GM21528 (cell line): Measurements from ENCODE around the gene IL1B.

Experiments
- ATAC-seq: cut with Tn5 transposase; IDR thresholded peaks from one replicate; pipeline ENCODE4 v1.9.1; 2021; ENCODE audit warnings: mild to moderate bottlenecking, moderate library complexity; ENCODE audit not compliant: unreplicated experiment, low FRiP score

The IL1B gene

DNA sequence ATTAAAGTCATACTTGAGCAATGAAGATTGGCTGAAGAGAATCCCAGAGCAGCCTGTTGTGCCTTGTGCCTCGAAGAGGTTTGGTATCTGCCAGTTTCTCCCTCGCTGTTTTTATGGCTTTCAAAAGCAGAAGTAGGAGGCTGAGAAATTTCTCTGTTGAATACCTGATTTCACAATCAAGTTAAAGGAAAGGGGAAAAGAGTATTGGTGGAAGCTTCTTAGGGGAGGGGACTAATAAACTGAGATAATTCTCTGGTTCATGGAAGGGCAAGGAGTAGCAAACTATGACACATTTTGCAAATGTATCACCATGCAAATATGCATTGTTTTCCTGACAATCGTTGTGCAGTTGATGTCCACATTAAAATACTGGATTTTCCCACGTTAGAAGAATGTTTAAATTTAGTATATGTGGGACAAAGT lies at the start of gene IL1B:
Gene IL1B (minus strand): TSS at position 85 of the 423 bp plus-strand sequence. CDS start 550 bp downstream, outside the sequence.
- no peak for ATAC-seq

DNA sequence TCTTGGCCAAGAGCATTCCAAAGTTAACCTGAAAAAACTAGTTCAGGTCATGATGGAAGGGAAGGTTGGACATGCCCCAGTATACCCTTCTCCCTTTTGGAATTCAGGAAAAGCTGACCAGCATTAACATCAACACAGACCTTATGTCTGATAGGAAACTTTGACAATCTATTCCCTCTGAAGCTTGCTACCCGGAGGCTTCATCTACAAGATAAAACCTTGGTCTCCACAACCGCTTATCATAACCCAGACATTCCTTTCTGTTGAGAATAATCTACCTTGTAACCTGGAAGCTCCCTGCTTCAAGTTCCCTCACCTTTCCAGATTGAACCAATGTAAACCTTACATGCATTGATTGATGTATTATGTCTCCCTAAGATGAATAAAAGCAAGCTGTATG lies 49.7 kb upstream of the IL1B start:
- no peak for ATAC-seq

DNA sequence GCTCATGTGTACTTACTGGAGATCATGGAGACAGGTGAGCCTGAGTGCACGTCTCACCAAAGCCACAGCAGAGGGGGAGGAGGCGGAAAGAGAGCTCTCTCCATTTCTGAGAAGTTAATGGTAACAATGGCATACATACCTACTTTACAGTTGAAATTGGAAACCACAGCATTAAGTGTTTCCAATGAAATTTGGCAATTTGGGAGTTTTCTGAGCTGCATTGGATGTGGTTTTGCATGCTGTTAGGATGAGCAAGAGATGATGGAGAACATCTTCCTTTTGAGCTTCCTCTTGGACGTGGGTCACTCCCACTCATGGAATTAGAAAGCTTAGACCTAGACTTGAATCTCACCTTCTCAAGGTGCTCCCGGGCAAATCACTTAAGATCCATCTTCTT lies 48.9 kb upstream of the IL1B start:
- ATAC-seq: no peak

DNA sequence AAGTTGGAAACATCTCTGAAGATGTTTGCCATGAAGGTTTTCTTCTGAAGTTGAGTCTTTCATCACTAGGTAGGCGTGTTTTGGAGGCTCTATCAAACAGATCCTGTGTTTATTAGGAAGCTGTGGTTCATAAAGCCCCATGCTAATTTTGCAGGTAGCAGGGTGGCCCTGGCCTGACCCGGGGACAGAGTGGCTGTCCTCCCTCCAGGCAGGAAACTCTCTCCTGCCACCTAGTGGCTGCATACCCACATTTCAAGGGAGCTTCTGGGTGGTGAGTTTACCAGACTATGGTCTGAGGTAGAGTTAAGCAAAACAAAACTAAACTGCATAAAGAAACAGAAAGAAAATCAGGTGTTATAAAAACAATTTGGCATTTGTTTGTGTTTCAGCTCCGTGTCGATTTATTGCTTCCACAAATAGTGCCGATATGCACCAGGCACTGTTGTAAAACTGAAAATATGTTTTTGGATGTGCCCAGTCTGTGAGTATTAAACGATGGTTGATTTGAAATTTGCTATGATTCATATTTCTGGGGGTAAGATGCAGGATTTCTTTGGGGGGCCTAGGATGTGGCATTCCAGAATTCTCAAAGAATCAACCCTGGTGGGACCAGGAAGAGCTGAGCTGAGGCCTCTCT lies 48.4 kb upstream of the IL1B start:
- no peak for ATAC-seq

DNA sequence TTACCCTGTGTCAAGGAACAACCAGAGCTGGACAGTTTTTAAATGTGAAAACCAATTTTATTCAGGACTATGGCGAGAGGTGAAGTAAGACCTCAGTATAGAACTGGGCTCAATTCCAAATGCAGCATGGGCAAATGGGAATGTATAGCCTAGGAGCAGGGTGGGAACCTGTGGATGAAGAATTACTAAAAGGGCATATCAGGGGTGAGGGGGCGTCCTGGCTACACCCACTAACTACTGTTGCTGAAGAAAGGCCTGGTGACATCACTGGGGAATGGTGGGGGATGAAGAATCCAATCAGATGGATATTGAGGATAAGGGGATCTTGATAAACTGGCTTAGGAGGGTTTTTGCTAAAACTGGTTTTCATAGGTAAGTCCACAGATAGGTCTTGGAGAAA lies 47.1 kb upstream of the IL1B start:
- ATAC-seq: no peak

DNA sequence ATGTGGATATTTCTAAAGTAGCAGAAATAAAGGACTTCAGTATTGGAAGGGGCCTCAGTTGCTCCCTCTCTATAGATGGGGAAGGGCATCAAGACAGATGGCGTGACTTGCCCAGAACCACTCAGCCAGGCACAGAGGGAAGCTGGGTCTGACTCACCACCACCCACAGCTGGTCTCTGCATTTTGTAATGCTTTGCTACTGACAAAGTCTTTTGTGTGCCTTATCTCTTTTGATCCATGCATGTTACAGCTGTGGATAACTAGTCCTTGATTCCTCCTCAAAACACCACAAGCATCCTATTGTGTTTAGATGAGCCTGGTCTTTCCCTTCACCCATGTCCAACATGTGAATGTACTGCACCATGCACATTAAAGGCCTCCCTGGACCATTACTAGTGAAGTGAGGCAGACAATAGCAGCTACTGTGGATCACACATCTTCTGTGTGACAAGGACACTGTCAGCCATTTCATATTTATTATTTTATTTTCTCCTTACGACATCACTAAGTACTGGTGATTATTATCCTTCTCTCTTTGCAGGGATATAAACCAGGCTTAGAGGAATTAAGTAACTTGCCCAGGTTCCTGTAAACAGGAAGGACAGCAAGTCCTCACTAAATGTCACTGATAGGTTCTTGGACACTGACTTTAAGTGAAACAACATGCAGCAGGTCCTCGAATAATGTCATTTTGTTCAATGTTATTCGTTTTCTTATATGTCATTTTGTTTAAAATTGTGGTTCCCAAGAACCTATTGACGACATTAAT lies 44.8 kb upstream of the IL1B start:
- ATAC-seq: no peak

DNA sequence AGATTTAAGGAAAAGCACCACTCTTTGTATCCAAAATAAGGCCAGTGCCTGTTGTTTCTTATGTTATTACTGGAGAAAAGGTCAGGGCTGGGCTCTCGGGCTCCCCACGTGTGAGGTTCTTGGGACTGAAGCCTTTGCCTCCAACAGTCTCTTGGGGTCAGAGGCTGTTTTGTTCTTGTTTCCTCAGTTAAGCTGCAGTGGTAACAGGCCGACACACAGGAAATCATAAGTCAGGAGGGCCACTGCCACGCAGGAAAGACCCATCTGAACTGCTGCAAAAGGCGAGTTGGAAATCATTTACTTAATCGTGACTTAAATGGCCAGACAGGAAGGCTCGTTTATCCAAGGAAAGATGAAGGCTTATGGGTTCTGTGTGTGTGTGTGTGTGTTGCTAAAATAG lies 44.1 kb upstream of the IL1B start:
- ATAC-seq: no peak

DNA sequence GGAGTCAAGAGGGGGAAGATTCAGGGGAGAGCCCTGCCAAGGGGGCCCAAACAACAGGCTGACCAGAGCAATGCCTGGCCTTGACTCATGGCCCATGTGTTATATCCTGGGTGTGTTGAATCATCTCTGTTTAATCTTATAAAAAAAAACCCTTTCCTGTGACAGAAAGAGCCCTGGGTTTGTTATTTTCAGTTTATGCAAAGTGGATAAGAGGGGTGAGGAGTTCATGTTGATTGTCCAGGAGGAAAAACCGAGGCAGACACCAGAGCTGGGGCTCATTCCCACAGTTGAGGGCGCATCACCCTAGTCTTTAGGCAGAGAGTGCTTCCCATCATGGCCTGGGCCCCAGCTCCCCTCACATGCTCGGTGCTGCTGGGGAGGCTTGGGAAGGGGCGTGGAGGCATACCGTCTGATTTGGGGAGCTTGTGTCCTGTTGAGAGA lies 43.5 kb upstream of the IL1B start:
- ATAC-seq: no peak

DNA sequence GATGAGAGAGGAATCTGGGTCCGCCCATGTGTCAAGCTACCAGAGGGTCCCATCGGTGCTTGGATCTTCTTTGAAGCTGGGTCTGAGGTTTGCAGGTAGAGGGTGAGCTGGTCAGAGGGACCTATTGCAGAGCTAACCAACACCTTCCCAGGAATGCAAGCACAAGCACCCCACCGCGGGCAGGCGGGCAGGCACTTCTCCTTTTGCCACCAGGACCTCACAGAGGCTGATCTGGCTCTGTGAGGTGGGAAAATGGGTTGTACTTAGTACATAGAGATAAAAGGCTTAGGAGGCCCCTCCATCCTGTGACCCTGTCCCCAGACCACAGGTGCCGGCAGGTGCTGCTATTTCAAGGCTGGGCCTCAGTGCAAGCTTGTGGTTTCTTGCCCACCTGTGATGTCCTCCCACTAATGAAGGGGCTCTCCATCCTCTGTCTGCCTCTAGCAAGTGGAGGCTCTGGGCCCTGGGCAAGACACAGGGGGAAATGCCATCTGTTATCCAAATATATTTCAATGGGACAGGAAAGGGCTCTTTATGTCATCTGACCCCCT lies 43.0 kb upstream of the IL1B start:
- no peak for ATAC-seq

DNA sequence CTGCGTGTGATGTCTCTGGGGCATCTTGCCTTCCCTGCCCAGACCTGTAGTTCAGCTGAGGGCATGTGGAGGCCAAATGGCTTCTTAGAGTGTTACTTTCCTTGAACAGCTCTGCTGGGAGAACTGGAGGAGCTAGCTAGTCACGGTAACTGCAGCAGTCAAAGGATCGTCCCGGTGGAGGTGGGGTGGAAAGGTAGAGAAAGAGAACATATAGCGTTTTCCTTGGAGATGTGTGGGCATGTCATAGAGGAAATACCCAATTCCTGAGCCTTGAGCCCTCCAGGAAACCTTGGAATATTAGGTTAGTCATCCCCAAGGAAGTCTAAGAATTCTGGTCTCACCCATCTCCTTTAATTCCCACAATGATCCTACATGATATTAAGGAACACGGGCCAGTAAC lies 40.8 kb upstream of the IL1B start:
- ATAC-seq: no peak

DNA sequence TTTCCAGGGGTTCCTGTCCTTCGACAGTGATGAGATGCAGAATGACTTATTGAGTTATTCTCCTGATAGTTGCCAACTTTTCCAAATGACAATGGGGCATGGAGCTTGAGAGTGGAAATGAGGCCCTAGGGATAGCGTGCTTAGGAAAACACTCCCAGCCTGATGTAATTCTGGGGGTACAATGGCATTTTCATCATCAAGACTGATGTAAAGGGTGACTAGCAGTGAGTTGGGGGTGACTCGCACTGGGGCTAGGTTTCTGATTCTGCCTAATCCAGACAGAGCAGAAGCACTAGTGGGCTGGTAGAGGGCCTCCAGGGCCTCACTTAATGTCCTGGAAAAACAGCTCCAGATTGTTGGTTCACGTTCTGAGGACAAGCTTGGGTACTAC lies 40.4 kb upstream of the IL1B start:
- no peak for ATAC-seq

DNA sequence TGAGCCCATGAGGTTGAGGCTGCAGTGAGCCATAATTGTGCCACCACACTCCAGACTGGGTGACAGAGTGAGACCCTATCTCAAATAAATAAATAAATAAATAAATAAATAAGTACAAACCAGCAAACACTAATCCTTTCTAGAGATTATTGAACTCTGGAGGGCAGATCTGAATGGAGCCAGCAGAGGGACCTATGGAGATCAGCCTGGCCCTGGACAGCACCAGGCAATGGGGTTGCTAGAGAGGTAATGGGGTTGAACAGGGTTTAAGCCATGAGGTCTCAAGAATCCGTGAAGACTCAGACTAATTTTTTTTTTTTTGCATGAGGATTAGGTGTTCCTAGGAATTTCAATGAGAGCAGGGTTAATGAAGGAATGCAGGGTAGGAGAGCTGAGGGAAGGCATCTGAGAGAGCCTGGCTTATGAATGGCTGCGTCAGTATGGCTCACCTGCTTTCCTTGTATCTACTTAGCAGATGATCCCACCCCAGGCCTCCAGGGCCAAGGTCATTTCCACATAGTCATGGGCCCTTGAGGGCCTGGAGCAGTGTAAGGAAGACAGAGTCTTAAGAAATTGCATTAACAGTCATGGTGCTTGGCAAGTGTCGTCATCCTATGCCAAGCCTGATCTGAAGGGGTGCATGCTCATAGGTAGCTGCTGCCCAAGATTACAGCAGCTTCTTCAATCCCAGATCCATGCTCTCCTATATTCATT lies 39.8 kb upstream of the IL1B start:
- ATAC-seq: no peak

DNA sequence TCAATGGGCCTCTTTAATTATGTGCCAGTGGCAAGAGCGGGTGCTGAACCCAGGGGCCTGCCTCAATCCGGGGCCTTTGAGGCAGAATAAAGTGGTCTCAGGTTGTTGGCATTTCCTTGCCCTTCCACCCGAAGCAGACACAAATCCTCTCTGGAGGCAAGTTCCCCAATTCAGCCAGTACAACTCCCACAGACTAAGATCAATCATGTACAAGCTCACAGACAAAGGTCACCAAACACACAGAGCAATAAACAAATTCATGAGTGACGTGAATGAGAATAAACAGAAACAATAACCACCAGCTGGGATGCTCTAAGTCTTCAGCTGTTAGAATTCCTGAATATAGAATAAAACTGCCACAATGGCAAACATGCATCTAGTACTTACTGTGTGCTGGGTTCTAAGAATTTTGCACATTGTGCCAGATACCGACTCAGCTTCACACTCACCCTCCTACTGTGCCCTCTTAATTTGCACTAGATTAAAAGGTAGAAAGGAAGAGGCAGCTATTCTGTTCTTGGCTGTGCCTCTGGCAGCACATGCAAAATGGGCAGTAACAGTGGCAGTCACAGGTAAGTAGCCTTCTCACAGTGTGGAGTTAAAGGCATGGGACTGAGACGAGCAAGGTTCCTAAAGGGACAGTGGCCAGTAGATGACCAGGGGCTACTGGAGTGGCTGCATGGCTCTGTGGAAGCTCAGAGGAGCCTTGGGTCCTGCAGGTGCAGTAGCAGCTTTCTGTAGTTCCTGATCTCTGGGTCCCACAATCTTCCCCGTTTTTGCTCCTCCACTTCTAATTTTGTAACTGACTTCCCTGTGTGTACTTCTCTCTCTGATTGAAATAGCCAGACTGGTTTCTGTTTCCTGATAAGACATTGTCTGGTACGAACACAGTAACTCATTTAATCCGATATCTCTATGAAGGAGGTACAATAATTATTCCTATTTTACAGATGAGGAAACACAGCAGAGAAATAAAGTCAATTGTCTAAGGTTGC lies 34.6 kb upstream of the IL1B start:
- ATAC-seq: no peak

DNA sequence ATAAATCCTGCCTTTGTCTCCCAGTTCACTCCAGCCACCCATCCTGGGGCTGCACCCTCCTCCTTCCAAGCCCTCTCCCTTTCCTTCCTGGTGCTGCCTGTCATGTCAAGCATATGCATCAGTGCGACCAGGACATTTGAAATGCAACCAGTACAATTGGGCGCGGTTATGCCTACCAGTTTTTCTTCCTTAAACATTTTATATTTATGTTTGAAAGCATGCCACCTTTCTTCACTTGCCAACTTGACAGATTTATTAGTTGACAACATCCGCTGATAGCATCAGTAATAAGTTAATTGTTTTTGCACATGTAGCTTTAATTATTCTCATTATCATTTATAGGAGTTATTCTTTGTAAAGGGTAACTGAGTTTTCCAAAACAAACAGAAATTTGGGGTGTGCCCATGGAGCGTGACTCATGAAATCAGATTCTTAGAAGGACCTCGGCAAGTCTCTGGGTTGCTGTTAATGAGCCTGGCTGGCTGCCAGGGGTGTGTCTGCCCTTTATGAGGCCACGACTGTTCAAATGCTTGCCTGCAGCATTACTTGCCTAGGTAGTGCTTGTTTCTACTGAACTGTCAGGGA lies 32.8 kb upstream of the IL1B start:
- no peak for ATAC-seq

DNA sequence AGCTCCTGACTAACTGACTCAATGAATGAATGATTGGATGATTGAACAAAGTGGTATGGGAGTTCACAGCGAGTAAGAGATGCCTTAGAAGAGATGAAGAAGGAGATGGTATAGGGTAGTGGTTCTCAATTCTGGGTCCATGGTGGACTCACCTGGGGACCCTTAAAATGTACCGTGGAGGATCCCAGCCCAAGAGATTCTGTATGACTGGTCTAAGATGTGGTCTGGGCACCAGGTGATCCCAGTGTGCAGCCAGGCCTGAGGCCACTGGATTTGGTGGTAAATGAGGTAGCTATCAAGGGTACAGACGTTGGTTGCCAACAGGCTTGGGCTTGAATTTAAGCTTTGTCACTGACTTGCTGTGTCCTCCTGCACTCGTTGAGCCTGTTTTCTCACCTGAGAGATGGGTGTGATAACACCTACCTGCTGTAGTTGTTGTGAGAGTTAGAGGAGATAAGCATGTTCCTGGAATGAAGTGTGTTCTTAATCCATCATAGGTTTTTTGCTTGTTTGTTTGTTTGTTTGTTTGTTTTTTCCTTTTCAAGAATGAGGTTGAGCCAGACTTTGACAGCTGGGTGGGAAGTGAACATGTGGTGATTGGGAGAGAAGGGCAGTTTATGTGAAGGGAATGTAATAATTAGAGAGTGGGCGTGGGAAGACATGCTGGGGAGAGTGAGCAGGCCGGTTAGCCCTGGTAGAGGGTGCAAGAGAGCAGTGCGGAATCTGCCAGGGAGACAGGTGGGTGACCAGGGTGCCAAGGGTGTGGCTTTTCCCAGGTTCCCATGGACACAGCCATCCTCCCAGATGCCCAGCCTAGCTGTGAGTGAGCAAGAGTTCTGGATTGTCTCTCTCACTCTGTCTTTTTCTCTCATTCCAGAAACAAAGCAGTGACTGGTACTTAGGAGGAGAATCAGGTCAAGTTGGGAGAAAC lies 31.4 kb upstream of the IL1B start:
- no peak for ATAC-seq

DNA sequence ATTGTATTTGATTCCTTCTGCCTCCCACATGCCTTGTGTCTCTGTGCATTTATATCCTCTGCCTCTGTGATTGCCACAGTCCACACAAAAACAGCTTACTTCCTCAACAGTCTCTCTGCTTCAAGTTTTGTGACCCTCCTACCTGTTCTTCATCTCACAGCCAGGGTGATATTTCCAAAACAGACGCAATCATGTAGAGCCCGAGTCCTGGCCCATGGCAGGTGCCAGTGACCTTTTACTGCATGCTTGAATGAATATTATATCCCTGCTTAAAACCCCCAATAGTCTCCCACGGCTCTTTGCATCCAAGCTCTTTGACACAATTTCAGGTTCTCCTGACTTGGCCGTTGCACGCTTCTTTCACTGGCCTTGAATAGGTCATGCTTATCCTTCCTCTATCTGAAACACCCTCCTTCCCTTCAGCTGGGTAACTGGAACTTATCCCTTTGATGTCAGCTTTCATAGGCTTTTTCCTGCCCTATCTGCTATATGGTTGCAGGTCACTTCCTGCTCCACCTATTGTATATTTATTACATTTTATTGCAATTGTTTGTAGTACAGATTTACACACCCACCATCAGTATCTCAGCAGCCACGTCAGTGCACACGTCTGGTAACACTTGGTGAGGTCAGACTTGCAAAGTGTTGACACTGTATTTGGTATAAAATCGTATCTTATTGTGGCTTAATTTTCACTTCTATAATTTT lies 29.7 kb upstream of the IL1B start:
- ATAC-seq: no peak

DNA sequence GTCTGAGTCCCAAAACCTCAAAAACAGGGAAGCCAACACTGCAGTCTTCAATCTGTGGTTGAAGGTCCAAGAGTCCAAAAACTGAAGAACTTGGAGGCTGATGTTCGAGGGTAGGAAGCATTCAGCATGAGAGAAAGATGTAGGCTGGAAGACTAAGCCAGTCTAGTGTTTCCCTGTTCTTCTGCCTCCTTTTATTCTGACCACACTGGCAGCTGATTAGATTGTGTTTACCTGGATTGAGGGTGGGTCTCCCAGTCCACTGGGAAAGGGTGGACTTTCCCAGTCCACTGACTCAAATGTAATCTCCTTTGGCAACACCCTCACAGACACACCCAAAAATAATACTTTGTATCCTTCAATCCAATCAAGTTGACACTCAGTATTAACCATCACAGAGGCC lies 27.5 kb upstream of the IL1B start:
- no peak for ATAC-seq
